Panc1 (cell line): ENCODE measurements around the gene AFF4.

ENCODE experiments used
- POLR2AphosphoS5 ChIP-seq: IDR thresholded peaks from 2 replicates; pipeline ENCODE4 v1.6.1; 2012; ENCODE audit warnings: mild to moderate bottlenecking, low read depth, low read length, moderate library complexity
- SIN3A ChIP-seq: IDR thresholded peaks from 2 replicates; pipeline ENCODE4 v1.6.1; 2012; ENCODE audit warnings: low read depth, mild to moderate bottlenecking, low read length, moderate library complexity, borderline replicate concordance; ENCODE audit not compliant: insufficient read depth
- TCF7L2 ChIP-seq: IDR thresholded peaks from 2 replicates; pipeline ENCODE4 v1.6.1; 2011; ENCODE audit warnings: mild to moderate bottlenecking, low read depth, low read length, inconsistent platforms
- TF ChIP-seq, protein P1 (sequence below): fragments of 450-650 bp; IDR thresholded peaks from 2 replicates; pipeline ENCODE4 v1.5.1; 2017; ENCODE audit warnings: mild to moderate bottlenecking
- TF ChIP-seq, protein P2 (sequence below), 2 experiments: IDR thresholded peaks; 2 replicates each; pipeline ENCODE4 v1.6.1; 2011 to 2012; ENCODE audit warnings: low read depth in 2 of 2, control low read depth in 1 of 2, low read length in 1 of 2, mild to moderate bottlenecking in 1 of 2, moderate library complexity in 1 of 2; ENCODE audit not compliant: insufficient read depth in 1 of 2

DNA sequence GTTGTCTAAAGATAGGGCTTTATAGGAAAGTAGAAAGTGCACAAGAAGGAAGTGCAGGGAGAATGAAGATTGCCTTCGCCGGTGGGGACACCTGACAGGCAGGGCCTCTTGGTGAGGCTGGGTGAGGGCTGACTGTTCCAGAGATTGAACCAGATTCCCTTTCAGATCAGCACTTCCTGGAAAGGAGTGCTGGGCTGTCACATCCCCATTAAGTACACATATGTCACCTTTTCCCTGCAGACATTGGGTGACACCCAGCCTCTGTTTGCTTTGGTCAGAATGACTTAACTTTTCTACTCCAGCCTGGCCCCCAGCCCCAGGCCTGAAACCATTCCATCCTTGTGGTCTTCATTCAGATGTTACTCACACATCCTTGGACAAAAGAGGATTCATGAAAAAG is 125.6 kb downstream of the AFF4 start:
- TF ChIP-seq POLR2AphosphoS5, result no peak
- TF ChIP-seq, protein P1, sequence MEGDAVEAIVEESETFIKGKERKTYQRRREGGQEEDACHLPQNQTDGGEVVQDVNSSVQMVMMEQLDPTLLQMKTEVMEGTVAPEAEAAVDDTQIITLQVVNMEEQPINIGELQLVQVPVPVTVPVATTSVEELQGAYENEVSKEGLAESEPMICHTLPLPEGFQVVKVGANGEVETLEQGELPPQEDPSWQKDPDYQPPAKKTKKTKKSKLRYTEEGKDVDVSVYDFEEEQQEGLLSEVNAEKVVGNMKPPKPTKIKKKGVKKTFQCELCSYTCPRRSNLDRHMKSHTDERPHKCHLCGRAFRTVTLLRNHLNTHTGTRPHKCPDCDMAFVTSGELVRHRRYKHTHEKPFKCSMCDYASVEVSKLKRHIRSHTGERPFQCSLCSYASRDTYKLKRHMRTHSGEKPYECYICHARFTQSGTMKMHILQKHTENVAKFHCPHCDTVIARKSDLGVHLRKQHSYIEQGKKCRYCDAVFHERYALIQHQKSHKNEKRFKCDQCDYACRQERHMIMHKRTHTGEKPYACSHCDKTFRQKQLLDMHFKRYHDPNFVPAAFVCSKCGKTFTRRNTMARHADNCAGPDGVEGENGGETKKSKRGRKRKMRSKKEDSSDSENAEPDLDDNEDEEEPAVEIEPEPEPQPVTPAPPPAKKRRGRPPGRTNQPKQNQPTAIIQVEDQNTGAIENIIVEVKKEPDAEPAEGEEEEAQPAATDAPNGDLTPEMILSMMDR, result no peak
- no peak for TF ChIP-seq SIN3A
- TF ChIP-seq, protein P2, sequence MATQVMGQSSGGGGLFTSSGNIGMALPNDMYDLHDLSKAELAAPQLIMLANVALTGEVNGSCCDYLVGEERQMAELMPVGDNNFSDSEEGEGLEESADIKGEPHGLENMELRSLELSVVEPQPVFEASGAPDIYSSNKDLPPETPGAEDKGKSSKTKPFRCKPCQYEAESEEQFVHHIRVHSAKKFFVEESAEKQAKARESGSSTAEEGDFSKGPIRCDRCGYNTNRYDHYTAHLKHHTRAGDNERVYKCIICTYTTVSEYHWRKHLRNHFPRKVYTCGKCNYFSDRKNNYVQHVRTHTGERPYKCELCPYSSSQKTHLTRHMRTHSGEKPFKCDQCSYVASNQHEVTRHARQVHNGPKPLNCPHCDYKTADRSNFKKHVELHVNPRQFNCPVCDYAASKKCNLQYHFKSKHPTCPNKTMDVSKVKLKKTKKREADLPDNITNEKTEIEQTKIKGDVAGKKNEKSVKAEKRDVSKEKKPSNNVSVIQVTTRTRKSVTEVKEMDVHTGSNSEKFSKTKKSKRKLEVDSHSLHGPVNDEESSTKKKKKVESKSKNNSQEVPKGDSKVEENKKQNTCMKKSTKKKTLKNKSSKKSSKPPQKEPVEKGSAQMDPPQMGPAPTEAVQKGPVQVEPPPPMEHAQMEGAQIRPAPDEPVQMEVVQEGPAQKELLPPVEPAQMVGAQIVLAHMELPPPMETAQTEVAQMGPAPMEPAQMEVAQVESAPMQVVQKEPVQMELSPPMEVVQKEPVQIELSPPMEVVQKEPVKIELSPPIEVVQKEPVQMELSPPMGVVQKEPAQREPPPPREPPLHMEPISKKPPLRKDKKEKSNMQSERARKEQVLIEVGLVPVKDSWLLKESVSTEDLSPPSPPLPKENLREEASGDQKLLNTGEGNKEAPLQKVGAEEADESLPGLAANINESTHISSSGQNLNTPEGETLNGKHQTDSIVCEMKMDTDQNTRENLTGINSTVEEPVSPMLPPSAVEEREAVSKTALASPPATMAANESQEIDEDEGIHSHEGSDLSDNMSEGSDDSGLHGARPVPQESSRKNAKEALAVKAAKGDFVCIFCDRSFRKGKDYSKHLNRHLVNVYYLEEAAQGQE (IDR thresholded peaks at IDR 0.05; ENCODE audit: insufficient read depth in 1 of 2, low read depth in 2 of 2, low read length in 1 of 2), result no peak
- no peak for TF ChIP-seq TCF7L2
